Stimulated activated CD8-positive, alpha-beta memory T cell treated with anti-CD3 and anti-CD28 coated beads, Interleukin-4, amount 100 ng/mL, for 48 hours (primary cell): ENCODE measurements around the gene SV2C.
A peak's percentile ranks its signal among the peaks of the same experiment; 100 is the strongest.

Source experiments
- DNase-seq: peaks from one replicate; pipeline ENCODE4 v3.0.0-alpha.2; 2020

SV2C gene

DNA sequence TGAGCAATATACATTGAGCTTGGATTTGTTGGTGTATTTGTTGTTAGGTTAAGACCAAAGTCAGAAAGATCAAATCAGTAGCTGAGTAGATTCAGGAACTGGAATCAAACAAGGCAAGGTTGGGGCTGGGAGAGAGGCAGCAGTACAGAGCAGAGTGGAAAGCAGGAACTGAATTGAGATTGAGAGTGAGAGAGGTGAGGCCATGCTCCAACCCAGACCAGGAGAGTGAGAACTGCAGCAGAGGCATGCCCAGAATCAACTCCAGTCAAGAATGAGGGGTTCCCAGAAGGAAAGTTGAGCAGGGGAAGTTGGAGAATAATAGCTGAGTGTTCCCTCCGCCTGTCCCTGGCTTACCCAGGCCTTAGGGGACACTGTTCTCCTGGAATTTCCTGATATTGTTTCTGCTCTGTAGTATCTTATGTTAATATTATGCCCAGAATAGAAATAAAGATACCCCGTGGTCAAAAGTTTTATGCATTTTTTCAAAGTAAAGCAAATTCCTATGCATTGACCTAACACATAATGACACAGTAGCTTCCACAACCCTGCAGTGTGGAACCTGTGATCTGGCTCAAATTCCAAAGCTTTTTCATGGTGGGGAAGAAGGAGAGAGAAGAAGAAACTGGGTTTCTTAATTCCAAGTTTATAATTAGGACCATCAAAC lies 82.7 kb downstream of the SV2C start:
- no peak for DNase-seq

DNA sequence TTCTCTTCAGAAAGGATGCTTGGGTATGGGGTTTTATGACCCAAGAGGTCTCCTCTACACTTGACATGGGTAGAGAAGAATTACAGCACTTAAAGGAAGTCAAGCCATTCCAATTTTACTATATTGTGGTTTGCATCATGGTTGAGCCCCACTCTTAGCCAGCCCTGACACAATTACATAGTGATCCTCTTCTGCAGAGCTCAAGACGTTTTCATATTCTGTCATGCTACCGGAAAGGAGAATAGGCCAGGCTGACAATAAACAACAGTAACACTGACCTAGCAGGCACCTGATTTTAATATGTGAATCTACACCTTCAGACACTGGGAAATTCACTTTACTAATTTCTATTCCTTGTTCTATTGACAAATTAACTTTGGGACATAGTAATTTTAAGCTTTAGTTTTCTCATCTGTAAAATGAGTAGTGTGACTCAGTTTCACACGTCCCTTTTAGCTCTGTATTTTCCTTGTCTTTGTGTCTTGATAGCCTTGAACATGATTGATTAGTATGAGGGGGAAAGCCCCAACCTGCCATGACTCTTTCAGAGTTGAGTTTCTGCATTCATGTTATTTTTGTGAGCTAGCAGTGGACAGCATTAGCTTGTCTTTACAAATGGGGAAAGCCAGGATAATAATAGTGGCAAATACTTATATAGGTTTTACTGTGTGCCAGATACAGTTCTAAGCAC lies 83.8 kb downstream of the SV2C start:
- no peak for DNase-seq

DNA sequence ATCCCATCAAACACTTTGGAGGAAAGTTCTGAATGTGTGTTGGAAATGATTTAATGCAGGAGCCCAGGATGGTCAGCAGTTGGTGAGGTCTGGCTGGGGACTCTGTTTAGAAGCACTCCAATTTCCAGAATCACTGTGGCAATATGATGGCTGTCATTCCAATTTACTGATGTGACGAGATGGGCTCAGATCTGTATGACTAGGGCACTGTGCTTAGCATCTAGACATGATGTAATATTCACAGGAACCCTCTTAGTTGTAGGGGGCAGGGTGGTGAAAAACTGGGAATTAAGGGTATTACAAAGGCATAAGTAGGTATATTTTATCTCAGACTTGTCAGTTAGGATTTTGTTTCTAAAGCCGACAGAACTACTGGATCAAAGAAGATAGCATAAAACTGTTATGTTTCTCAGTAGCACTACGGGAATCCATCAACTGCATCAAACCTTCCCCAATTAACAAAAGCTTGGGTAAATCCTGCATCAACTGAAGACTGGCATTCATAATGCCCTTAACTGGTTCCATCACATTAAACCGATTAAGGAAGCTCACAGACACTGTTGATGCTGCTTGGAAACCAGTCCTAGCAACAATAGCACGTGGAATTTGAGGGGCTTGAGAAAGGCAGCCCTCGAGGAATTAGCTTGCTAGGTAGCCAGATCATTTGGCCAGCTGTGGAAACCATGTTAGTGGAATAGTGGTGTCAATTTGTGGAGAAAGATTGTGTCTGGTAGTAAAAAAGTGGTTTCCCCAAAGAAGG lies 86.1 kb downstream of the SV2C start:
- no peak for DNase-seq

DNA sequence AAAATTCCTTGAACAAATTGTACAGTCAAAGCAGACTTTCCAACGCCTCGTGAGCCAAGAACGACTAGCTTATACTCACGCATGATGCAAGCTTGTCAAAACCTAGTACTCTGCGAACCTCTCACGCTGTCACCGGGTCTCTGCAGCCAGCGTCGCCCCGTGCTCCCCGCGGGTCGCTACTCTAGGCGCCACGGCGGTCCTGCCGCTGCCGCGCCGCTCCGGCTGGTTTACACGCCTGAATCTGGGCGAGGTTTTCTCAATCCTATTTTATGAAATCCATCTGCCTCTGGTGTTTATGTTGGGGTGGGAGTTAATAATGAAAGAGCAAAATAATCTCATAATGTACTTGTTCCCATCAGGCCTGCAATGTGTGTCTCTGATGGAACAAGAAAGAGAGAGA lies 90.9 kb downstream of the SV2C start:
- no peak for DNase-seq

DNA sequence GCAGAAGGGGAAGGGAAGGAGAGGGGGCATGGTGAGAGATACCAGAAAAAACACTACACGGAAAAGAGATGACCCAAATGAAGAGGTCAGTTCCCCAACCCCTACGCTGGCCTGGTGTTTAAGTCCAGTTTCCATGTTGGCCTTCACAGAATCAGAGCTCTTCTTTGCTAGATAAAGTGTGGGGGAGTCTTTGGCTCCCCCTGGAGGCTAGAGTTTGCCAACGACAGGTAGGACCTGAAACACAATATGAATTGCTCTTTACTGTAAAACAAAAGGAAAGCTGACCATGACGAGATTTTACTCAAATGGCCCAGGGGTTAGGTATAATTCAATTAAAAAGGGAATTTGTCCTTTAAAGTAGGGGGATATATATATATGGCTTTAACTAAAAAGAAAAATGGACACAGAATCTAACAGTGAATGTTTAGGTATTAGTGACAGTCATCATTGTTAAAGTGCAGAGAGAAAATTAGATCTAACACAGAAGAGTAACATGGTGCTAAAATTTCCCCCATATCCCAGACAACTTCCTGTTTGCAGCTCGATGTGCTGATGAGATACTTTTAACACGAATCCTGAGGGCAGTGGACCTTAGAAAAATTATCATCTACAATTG lies 92.0 kb downstream of the SV2C start:
- peak; percentile 65 for DNase-seq

DNA sequence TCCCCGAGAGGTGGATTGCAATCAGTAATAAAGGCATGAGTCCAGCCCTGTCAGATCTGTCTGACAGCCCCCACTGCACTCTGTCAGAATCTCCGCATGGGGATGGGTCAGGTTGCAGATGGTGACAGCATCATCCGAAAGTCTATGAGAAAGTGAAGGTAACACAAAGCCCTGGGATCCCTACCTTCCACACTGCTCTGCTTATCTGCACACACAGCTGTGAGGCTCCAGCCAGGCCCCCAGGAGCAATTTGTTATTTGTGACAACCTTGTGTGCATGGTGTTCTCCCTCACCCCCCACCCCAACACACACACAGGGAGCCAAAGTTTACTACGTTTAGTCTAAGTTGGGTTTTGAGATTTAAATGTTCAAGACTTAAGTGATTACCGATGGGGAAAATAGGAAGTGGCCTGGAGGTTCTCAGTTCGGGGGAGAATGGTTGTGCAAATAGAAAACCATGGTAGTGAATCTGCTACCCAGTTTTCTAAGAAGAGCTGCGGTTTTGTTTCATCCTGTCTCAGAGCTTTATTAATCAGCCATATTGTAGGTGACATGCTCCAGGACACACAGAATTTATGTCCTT lies 92.7 kb downstream of the SV2C start:
- DNase-seq = peak; percentile 39

DNA sequence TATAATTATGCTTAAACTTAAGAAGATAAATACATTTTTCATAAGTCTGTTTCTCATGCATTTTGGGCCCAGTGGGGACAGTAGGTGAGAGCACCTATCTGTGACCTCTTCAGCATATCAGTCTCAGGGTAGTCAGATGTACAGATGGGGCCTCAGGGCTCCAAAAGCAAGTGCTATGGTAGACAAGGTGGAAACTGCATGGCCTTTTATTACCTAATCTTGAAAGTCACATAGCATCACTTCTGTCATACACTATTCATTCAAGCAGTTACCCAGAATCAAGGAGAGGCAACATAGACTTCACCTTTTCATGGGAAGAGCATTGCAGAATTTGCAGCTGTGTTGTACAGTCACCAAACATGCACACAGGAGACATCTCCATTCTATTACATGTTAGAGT lies 94.8 kb downstream of the SV2C start:
- DNase-seq = no peak

DNA sequence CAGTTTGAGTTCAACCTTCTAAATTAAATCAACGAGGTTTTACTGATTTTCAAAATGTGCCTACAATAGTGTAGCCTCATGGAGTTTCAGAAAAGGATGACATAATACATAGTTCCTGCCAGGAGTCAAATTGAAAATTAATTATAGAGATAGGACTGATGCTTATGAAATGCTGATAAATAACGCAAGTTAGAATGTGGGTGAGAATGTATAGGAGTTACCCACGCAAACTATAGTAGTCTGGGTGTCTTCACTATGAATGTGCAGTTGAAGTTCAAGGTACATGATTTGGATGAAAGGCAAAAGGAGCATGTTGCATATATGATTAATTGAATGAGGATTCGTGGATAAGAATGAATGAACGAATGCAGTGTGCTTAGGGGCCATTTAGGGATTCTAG lies 95.7 kb downstream of the SV2C start:
- DNase-seq = no peak

DNA sequence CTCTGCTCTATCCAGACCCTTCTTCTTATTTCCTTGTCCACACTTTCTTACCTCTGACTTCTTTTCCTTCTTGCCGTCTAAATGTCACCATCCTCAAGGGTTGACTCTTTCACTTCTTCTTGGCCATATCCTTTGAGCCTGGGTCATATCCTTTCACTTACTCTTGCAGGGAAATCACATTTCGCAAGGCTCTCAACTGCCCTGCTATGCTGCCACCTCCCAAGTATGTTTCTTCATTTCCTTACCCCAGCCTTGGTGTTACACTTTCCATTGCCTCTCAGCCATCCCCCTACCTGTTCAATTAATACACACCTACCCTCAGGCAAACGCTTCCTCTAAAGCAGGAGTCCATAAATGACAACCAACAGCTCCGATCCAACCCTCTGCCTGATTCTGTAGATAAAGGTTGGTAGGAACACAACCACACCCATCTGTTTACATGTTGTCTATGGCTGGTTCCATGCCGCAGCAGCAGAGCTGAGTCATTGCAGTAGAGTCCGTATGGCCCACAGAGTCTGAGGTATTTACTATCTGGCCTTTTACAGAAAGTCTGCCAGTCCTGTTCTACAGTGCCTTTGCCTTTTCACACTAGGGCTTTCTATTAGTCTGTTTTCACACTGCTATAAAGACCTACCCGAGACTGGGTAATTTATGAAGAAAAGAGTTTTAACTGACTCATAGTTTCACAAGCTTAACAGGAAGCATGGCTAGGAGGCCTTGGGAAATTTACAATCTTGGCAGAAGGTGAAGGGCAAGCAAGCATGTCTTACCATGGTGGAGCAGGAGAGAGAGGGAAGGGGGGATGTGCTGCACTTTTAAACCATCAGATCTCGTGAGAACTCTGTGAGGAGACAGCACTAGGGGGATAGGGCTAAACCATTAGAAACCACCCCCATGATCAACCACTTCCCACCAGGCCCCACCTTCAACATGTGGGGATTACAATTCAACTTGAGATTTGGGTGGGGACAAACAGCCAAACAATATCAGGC lies 97.9 kb downstream of the SV2C start:
- peak; percentile 37 for DNase-seq

DNA sequence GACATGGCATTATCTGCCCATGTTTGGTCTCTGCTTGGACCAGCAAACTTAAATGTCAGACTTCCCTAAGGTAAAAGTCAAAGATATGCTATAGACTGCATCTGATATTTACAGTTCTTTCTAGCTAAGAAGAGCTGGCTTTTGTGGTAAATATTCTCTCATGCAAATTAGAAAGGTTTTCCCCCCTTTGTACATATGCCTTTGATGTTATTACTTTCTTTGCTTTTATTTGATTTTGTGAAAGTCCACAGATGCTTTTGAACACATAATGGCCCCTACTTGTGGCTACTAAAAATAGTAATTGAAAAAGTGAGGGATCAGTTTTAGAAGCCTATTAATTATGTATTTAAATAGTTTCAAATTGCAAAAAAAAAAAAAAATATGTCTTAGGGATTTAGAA lies 104.2 kb downstream of the SV2C start:
- DNase-seq = no peak

DNA sequence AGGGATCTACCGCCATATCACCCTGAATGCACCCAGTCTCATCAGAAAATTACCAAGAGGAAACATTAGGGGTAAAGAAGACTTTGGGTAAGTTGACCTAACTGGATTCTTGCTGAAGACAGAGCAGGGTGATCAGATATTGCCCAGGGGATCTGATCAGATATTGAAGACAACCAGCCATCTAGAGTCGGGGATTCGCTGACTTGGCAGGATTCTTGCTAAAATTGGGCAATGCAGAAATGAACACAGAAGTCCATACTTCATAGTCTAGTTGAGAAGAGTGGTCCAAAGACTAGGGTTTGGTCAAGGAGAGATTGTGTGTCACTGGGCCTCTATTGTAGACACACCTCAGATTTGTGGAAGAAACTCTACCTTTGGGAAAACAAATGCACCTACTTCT lies 107.2 kb downstream of the SV2C start:
- DNase-seq = no peak

DNA sequence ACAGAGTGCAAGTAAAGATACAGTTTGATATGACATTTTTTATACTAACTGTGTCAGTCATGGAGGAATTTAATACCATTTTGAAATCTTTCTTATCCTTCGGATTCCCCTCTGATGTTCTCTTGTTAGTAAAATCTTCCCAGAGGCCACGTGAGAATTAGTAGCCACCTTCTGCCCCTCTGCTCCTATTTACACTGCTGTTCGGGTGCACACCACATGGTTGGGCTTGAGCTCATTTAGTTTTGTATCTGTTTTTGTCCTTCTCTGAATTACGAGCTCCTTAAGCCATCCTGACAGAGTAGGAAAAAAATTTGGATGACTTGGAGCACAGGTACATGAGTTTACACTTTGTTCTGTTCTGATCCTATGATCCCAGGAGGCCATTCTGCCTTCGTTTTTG lies 109.7 kb downstream of the SV2C start:
- DNase-seq = no peak

DNA sequence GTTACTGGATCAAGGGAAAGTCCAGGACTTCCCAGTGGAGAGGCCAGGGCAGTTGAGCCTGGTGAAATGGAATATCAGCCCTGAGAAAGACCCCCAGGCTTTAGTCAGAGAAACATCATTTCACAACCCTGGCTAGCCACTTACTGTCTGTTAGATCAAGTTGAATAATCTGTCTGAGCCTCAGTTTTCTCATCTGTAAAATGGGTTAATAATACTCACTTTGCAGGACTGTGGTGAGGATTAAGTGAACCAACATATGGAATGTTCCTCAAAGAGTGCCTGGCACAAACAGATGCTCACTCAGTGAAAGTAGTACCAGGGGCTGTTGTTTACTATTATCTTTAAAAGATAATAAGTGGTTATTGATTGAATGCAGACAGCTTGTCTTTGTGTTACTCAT lies 110.5 kb downstream of the SV2C start:
- no peak for DNase-seq

DNA sequence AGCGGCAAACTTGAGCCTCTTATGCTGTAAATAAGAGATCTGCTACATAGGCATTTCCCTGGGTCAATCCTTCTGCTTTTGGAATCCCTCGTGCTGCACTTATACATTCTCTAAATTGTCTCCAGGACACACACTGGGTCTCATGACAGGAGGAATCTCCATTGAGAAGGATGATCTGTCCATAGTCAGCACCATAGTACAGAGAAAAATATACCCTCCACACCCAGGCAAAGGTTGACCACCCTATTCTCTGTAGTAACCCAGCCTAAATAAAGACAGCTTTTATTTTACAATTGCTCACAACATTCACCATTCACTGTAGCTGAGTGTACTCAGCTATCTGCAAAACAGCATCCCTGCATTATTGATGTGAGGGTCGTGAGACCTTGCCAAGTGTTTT lies 111.2 kb downstream of the SV2C start:
- DNase-seq = no peak

DNA sequence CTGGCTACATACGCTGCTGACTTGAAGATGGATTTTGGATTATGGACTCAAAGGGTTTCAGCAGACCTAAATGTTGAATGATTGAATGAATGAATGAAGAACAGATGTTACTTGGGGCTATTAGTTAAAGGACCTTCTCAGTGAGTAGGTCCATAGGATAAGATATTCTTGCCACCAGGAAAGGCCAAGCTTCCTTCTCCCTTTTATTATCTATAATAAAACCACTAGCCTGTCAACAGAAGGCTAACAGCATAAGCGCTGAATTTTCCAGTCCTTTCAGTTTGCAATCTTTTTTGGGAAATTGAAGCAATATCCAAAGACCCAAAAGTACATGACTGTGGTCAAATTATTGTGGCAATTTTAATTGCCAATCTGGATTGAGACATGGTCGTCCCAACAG lies 113.3 kb downstream of the SV2C start:
- no peak for DNase-seq

DNA sequence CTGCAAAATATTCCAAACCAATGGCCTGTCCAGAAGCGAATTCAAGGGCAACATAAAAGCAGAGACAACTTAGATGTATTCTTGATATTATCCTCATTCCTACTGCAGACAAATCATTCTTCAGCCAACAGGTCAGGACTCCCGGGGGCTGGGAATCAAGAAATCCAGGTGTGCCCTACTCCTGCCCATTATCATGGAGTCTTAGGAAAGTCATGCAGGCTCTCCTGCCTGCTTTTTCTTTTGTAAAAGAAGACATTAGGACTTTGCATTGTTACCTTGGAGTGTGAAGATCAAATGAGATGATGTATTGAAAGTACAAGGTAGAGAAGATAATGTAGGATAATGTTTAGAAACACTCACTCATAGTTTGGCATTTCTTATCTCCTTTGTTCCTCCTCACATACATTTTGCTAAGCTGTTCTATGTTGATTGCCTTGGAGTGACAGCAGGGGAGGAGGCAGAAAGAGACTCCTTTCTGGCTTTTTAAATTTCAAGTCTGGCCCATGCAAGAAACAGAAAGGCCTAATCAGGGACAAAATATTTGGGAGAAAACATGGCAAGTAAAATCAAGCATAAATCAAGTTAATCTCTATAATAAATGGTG lies 113.8 kb downstream of the SV2C start:
- no peak for DNase-seq

DNA sequence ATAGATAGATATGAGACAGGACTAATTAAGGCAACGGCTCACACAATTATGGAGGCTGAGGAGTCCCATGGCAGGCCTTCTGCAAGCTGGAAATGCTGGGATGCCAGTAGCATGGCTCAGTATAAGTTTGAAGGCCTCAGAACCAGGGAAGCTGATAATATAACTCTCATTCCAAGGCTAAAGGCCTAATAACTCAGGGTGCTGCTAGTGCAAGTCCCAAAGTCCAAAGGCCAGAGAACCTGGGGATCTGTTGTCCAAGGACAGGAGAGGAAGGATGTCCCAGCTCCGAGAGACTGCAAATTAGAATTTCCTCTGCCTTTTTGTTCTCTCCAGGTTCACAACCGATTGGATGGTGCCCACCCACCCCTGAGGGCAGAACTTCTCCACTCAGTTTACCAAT lies 114.5 kb downstream of the SV2C start:
- no peak for DNase-seq

DNA sequence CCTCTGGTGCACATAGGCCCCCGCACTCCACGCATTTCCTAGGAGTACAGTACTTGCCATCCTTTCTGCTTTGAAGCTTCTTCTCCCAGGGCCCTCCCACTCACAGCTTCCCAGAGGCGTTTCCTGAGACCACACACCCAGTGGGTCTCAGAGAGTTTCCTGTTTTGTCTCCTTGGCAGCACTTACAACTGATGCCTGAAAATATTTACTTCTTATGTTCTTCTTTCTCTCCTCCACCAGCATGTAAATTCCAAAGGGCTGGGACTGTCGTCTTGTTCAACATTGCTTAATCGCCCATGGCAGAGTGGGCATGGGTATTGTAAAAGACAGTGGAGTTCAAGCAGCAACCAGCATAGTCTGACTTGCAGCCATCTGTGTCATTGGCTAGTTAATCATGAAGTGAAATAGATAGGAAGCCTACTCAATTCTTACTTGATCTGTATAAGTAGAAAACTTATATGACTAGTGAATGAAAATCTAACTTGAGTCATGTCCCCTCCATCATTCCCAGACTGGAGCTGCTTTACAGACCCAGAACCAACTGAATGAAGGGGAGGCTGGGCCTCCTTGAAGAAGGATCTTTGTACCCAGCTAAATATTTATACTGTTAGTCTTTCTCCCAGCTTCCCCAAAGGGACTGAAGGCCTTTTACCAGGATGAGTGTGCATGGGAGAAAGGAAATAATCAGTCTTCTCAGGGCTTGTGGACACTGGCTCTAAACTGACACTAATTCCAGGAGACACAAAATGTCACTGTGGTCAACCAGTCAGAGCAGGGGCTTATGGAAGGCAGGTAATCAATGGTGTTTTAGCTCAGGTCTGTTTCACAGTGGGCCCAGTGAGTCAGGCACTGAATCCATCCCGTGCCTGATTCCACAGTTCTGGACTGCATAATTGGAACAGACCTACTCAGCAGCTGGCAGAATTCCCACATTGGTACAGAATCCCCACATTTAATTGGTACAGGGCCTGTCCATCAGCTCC lies 116.4 kb downstream of the SV2C start:
- no peak for DNase-seq

DNA sequence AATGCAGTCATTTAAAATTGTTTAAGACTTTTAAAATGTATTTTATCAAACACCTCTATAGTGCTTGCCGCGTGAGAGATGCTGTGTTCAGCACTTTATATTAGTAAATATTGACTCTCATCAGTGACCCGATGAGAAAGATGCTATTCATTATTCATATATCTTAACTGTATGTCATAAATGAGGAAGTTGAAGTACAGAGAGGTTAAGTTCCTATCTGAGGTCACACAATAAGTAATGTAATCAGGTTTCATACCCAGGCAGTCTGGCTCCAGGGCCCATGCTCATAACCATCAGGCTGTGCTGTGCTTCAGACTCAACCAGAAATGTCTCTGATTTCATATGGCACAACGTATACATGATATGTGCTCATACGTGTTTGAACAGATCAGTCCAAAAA lies 119.0 kb downstream of the SV2C start:
- no peak for DNase-seq

DNA sequence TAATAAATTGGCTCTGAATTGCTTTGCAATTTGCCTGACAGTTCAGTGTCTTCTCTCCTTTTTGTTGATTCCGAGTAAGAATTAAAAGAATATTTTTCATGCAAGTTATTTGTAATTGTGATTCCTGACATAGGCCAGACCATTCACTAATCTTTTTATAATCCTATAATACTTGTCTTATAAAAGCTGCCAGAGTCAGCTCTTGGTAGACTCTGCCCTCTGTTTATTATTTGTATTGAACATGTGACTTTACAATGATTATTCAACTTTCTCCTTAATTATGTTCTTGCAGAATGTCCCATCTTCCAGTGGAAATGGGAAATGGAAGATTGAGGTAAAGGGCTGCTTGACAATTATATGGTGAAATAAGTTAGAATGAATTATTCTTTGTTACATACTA lies 121.0 kb downstream of the SV2C start:
- no peak for DNase-seq
